IPS-18a (cell line): ENCODE measurements around the gene INHBC.

Experiments
- H3K27ac ChIP-seq: one replicate; pipeline ENCODE4 v1.5.1; 2013; ENCODE audit warnings: low read length
- H3K27me3 ChIP-seq: one replicate; pipeline ENCODE4 v1.6.1; 2013; ENCODE audit warnings: mild to moderate bottlenecking, low read length; ENCODE audit not compliant: control insufficient read depth, insufficient read depth
- H3K36me3 ChIP-seq: one replicate; pipeline ENCODE4 v1.6.1; 2013; ENCODE audit warnings: low read depth, low read length; ENCODE audit not compliant: control insufficient read depth
- H3K4me1 ChIP-seq: one replicate; pipeline ENCODE4 v1.6.1; 2013; ENCODE audit warnings: low read depth, low read length; ENCODE audit not compliant: control insufficient read depth
- H3K4me3 ChIP-seq: one replicate; pipeline ENCODE4 v1.5.1; 2013; ENCODE audit warnings: low read length
- H3K9ac ChIP-seq: one replicate; pipeline ENCODE4 v1.6.1; 2013; ENCODE audit warnings: mild to moderate bottlenecking, low read length, moderate library complexity
- H3K9me3 ChIP-seq: one replicate; pipeline ENCODE4 v1.6.1; 2013; ENCODE audit warnings: low read depth, low read length; ENCODE audit not compliant: control insufficient read depth

The INHBC gene

DNA sequence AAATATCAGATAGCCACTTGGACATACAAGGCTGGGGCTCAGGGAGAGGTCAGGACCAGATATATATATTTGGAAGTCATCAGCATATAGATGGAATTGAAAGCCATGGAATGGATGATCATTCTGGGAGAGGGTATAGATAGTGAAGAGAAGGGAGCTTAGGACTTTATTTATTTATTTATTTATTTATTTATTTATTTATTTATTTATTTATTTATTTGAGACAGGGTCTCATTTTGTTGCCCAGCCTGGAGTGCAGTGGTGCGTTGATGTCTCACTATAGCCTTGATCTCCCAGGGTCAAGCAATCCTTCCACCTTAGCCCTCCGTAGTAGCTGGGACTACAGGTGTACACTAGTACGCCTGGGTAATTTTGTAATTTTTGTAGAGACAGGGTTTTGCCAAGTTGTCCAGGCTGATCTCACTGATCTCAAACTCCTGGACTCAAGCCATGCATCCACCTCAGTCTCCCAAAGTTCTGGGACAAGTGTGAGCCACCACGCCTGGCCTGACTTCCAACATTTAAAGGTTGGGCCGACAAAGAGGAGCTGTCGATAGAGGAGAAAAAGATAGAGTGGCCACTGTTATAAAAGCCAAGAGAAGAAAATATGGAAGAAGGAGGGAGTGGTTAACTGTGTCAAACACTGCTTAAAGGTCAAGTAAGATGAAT is 11.8 kb downstream of the INHBC start:
- H3K4me1 ChIP-seq = no peaks in the 10 kb centered on the region
- no peak overlapping the region for H3K27ac ChIP-seq
- no peak overlapping the region for H3K4me3 ChIP-seq
- no peaks in the 10 kb centered on the region for H3K9me3 ChIP-seq
- no peak overlapping the region for H3K9ac ChIP-seq
- H3K36me3 ChIP-seq = no peaks in the 10 kb centered on the region
- H3K27me3 ChIP-seq = no peaks in the 10 kb centered on the region

DNA sequence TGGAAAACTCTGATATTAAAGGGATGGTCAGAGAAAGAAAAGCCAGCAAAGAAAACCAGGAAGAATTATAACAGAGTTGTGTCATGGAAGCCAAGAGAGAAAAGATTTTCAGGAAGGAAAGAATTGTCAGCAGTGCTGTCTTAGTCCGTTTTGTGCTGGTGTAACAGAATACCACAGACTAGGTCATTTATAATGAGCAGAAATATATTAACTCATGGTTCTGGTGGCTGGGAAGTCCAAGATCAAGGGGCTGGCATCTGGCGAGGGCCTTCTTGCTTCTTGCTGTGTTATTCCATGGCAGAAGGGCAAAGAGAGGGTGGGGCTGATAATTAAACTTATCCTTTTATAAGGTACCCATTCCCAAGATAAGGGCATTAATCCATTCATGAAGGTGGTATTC is 14.1 kb downstream of the INHBC start:
- Histone ChIP-seq H3K9ac (no peak overlapping the region), H3K4me1 (peaks cover 11% of the 10 kb centered on the region), H3K36me3 (no peaks in the 10 kb centered on the region), H3K9me3 (no peaks in the 10 kb centered on the region), H3K4me3 (no peak overlapping the region), H3K27me3 (no peaks in the 10 kb centered on the region), H3K27ac (no peak overlapping the region)

DNA sequence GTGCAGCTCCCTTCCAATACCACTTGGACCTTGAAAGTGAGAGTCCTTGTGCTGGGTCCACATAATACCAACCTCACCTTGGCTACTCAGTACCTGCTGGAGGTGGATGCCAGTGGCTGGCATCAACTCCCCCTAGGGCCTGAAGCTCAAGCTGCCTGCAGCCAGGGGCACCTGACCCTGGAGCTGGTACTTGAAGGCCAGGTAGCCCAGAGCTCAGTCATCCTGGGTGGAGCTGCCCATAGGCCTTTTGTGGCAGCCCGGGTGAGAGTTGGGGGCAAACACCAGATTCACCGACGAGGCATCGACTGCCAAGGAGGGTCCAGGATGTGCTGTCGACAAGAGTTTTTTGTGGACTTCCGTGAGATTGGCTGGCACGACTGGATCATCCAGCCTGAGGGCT is 14.8 kb downstream of the INHBC start:
- Histone ChIP-seq H3K9me3 (no peaks in the 10 kb centered on the region), H3K4me1 (peaks cover 11% of the 10 kb centered on the region), H3K36me3 (no peaks in the 10 kb centered on the region), H3K27me3 (no peaks in the 10 kb centered on the region), H3K27ac (no peak overlapping the region), H3K9ac (no peak overlapping the region), H3K4me3 (no peak overlapping the region)

DNA sequence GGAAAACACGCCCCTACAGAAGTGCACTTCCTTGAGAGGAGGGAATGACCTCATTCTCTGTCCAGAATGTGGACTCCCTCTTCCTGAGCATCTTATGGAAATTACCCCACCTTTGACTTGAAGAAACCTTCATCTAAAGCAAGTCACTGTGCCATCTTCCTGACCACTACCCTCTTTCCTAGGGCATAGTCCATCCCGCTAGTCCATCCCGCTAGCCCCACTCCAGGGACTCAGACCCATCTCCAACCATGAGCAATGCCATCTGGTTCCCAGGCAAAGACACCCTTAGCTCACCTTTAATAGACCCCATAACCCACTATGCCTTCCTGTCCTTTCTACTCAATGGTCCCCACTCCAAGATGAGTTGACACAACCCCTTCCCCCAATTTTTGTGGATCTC is 15.5 kb downstream of the INHBC start:
- no peaks in the 10 kb centered on the region for H3K27me3 ChIP-seq
- H3K9me3 ChIP-seq = no peaks in the 10 kb centered on the region
- H3K9ac ChIP-seq = no peak overlapping the region
- H3K4me3 ChIP-seq = no peak overlapping the region
- H3K36me3 ChIP-seq = no peaks in the 10 kb centered on the region
- peaks cover 18% of the 10 kb centered on the region for H3K4me1 ChIP-seq
- H3K27ac ChIP-seq = no peak overlapping the region

DNA sequence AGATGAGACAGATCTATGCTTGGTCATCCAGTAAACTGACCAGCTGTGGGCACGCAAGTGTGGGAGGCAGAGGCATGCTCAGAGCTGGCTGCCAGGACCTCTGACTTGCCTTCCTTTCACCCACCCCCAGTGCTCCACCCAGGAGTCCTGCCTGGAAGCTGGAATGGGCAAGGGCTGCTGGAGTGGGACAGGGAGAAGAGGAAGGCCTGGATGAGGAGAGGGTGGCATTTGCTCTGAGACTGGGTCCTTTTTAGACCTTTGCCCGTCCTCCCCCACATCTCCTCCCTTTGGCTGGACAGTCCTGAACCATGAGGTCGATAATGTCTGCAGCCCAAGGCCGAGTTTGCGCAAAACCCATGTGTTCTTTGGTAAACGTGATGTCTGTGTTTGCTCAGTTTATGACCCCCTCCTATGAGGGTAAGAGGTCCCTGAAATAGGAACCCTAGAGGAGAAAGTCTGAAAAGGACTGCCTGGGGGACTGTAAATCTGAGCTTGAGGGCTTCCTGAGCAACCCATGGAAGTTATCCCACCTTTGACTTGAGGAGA is 16.7 kb downstream of the INHBC start:
- Histone ChIP-seq H3K9me3 (no peaks in the 10 kb centered on the region), H3K36me3 (no peaks in the 10 kb centered on the region), H3K4me3 (no peak overlapping the region), H3K27ac (no peak overlapping the region), H3K9ac (no peak overlapping the region), H3K4me1 (peaks cover 28% of the 10 kb centered on the region), H3K27me3 (no peaks in the 10 kb centered on the region)

DNA sequence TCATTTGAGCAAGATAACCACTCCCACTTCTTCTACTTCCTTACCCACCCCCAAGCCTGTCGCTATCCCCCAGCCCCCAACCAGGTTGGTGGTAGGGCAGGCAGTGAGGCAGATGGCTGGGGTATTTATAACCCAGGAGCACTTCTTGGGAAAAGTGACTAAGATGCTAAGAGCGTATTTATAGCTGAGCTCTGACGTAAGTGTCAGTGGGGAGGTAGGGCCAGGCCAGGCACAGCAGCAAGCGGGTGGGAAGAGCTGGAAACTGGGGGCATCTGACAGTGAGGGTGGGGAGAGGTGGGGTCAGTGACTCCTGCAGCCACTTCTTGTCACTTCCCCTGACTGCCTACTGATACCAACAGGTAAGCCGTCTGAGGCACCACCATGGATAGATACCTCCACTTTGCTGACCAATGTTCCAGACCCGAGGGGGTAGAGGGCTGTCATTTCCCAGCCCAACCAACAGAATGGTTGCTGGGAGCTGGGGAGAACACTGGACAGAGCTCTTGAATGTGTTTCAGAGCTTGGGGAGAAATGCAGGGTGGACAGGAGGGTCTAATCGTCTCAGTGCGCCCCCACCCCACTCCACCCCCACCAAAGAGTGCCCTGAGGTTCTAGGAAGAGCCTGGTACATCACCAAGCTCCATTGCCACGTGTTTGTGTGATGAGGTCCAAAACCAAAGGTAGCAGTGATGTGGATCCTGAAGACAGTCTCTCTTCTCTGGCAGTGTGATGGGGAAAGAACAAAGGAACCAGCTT is 17.8 kb downstream of the INHBC start:
- peaks cover 28% of the 10 kb centered on the region for H3K4me1 ChIP-seq
- no peak overlapping the region for H3K27ac ChIP-seq
- no peaks in the 10 kb centered on the region for H3K36me3 ChIP-seq
- H3K4me3 ChIP-seq = no peak overlapping the region
- no peak overlapping the region for H3K9ac ChIP-seq
- no peaks in the 10 kb centered on the region for H3K9me3 ChIP-seq
- H3K27me3 ChIP-seq = no peaks in the 10 kb centered on the region

DNA sequence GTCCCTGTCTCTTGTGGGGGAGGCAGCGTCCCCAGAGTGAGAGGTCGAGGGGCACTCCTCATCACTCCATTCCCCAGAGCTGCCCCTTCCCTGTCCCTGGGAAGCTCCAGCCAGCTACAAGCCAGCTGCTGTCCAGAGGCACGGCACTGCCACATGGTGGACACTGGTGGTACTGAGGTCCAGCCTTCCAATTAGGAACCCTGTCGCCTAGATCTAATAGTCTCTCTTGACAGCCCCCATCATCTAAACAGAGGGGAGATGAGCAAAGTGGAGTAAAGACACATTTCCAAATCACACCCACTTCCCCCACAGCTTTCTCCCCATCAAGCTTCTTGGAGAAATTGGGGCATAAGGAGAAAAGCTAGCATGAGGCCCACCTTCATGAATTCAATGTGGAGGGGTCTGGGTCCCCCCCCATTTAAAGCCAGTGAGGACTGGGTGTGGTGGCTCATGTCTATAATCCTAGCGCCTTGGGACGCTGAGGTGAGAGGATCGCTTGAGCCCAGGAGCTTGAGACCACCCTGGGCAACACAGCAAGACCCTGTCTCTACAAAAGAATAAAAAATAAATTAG is 18.4 kb downstream of the INHBC start:
- Histone ChIP-seq H3K4me3 (no peak overlapping the region), H3K4me1 (peaks cover 28% of the 10 kb centered on the region), H3K27me3 (no peaks in the 10 kb centered on the region), H3K27ac (no peak overlapping the region), H3K9ac (no peak overlapping the region), H3K9me3 (no peaks in the 10 kb centered on the region), H3K36me3 (no peaks in the 10 kb centered on the region)

DNA sequence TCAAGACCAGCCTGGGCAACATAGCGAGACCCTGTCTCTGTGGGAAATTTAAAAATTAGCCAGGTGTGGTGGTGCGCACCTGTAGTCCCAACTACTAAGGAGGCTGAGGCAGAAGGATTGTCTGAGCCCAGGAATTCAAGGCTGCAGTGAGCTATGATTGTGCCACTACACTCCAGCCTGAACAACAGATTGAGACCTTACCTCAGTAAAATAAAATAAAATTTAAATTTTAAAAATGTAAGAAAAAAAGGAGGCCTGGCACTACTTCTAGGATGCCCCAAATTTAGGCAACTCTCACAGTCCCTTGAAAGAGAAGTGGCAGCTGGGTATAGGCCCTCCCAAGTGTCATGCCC is 19.6 kb downstream of the INHBC start:
- H3K27ac ChIP-seq = peak overlapping the region; percentile 99

DNA sequence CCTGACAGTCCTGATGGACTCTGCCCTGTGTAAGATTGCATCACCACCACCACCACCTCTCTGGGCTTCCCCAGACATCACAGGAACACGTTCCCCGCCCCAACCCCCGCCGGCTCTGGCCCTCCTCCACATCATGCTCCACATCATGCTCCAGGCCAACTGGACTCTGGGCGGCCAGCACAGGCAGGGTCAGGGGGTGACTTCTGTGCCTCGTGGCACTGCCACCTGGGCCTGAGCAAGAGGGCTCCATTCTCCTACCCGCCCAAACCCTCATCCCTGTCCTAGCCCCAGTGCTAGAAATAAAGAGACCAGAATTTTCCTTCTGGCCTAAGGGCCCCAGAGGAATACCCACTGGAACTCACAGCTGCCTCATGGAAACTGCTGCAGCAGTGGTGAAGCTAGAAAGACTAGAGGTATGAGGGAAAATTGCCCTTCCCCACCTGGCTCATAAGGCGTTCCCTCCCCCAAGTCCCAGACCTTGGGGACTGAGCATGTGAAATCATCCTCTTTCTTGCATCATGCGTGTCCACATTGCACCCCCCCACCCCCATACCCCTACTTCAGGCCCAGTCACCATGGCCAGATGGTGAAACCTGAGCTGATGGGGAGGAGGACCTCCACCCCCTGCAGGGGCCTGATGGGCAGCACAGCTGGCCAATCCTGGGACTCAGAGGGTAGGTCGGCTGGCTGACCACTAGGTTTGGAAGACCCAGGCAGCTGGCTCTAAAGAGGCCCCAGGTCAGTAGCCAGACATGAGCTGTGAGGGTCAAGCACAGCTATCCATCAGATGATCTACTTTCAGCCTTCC is 20.2 kb downstream of the INHBC start, which contains the start of gene INHBE:
INHBE (plus strand) TSS at position 742 of the 808 bp plus-strand sequence. CDS start 230 bp downstream, outside the sequence.
- Histone ChIP-seq H3K36me3 (no peaks in the 10 kb centered on the region), H3K9ac (peak within 1 kb of the TSS; percentile 87), H3K27me3 (no peaks in the 10 kb centered on the region), H3K27ac (peak within 1 kb of the TSS; percentile 99), H3K9me3 (no peaks in the 10 kb centered on the region), H3K4me1 (peaks cover 31% of the 10 kb centered on the region), H3K4me3 (peak within 1 kb of the TSS; percentile 65)

More for the DNA sequence above, 19.6 kb downstream of the INHBC start:
- H3K9ac ChIP-seq = peak overlapping the region; percentile 87
- no peak overlapping the region for H3K4me3 ChIP-seq
- peaks cover 31% of the 10 kb centered on the region for H3K4me1 ChIP-seq
- H3K36me3 ChIP-seq = no peaks in the 10 kb centered on the region
- H3K9me3 ChIP-seq = no peaks in the 10 kb centered on the region
- no peaks in the 10 kb centered on the region for H3K27me3 ChIP-seq

DNA sequence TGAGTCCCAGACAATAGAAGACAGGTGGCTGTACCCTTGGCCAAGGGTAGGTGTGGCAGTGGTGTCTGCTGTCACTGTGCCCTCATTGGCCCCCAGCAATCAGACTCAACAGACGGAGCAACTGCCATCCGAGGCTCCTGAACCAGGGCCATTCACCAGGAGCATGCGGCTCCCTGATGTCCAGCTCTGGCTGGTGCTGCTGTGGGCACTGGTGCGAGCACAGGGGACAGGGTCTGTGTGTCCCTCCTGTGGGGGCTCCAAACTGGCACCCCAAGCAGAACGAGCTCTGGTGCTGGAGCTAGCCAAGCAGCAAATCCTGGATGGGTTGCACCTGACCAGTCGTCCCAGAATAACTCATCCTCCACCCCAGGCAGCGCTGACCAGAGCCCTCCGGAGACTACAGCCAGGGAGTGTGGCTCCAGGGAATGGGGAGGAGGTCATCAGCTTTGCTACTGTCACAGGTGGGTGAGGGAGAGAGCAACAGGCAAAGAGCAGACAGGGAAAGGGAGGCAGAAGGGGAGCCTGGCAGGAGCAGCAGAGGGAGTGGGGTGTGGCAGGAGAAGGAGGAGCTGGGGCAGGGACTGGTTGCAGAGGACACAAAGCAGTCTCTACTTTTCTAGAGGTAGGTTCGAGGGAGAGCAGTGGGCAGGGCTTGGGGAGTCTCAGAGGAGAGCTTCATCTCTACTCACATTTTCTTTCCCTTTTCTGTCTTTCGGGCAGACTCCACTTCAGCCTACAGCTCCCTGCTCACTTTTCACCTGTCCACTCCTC is 21.0 kb downstream of the INHBC start:
- Histone ChIP-seq H3K27me3 (no peaks in the 10 kb centered on the region), H3K9ac (peak overlapping the region; percentile 30), H3K27ac (no peak overlapping the region), H3K4me3 (peak overlapping the region; percentile 65), H3K9me3 (no peaks in the 10 kb centered on the region), H3K36me3 (no peaks in the 10 kb centered on the region), H3K4me1 (peaks cover 34% of the 10 kb centered on the region)
